ENCODE data around the gene PPL.

The PPL gene

DNA sequence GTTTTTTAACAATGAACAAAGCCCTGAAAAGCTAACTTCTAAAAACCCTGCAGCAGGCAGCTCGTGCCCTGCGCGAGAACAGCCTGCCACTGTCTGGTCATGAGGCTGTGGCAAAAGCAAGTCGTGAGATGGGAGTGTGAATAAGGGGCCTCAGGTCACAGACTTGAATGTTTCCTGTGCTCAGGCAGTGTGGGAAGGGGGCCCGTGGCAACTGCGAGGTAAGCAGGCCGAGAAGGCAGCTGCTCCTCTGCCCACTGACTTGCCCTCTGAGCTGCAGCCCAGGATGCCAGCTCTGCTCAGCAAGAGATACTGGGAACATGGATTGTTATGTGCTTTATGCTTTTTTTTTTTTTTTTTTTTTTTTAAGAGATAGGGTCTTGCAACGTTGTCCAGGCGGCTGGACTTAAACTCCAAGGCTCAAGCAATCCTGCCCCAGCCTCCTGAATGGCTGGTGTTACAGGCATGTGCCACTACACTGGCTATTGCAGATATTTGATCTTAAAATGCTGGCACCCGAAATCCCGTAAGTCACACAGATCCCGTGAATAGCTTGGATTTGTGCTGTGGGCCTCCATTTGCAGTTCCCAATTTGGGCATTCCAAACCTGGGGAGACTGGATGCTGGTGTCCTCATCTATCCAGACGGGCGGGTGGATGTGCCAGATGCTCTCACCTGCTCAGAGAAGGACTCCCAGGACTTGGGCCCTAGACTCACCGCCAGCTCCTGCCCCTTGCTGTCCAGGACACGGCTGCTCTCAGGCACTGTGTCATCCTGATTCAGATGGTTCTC is 45.7 kb downstream of the PPL start:
- in situ Hi-C loops (cut with MboI; ENCODE audit: low sequenced_read_pairs): no loop called here

DNA sequence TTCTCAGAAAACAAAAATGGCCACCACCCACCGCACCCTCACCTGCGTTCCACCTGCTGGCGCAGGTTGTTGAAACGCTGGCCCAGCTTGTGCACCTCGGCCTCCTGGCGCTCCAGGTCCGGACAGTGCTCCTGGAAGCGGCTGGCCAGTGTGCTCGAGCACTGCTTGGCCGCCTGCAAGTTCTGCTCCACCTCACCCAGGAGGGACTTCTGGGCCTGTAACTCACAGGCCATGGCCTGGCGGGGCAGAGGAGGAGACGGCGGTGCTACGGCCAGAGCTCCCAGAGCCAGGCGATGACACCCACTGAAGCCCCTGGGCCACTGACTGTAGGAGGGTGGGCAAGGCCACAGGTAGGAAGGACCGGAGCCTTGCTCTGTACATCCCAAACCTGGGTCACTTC is 46.3 kb downstream of the PPL start:
- in situ Hi-C loops (cut with MboI; ENCODE audit: low sequenced_read_pairs): no loop called here

GRCh38 chr16:4890026-4890425 is 46.9 kb downstream of the PPL start:
- in situ Hi-C loops (cut with MboI; ENCODE audit: low sequenced_read_pairs): no loop called here

GRCh38 chr16:4888428-4889135 is 48.4 kb downstream of the PPL start:
- in situ Hi-C loops (cut with MboI; ENCODE audit: low sequenced_read_pairs): no loop called here

GRCh38 chr16:4886151-4886550 is 50.8 kb downstream of the PPL start:
- in situ Hi-C loops (cut with MboI; ENCODE audit: low sequenced_read_pairs): no loop called here

DNA sequence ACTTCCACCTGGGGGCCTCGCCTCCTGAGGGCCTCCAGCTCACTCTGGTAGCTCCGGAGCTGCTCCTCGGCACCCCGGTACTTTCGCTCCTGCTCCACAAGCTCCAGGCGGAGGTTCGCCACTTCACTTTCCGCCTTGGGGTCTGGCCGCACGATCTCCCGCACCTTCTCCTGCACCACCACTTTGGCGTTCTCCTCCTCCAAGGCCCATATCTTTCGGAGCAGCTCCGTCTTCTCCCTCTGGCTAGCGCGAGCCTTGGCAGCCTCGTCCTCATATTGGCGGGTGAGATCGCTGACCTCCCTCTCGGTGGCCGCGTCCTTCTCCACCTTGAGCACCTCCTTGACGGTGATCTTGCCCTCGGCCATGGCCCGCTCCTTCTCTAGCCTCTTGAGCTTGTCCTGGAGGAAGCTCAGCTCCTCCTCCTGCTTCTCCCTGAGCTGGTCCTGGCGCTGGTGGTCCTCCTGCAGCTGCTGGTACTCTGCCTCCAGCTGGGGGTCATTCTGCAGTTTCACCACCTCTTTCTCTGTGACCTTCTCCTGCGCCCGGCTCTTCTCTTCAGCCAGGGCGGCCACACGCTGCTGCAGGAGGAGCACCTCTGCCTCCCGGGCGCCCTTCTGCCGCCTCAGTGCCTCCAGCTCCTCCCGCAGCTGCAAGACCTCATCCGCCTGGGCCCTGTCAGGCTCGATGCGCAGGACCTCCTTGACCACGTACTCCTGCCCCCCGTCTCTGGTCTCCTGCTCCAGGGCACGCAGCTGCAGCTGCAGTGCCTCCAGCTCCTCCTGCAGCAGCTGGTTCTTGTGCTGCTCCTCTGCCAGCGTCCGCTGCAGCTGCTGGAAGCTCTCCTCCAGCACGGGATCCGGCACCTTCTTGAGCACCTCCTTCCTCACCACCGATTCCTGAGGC is 51.7 kb downstream of the PPL start:
- in situ Hi-C loops (cut with MboI; ENCODE audit: low sequenced_read_pairs): no loop called here

DNA sequence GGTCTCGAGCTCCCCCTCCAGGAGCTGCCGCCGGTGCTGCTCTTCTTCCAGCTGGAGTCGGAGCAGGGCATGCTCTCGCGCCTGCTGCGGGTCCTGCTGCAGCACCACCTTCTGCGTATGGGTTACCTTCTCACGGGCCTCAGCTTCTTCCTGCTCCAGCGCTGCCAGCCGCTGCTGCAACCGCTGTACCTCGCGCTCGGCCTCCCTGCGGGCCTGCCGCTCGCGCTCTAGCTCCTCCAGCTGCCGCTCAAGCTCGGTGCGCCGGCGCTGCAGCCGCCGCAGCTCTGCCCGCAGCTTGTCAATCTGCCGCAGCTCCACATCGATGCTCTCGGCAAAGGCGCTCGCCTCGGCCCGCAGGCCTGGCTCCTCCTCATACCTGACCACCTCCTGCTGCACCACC is 52.7 kb downstream of the PPL start:
- in situ Hi-C loops (cut with MboI; ENCODE audit: low sequenced_read_pairs): no loop called here

- in situ Hi-C loops (cut with MboI; ENCODE audit: low sequenced_read_pairs): no loop called here
Observed at GRCh38 chr16:4883501-4883900, 53.4 kb downstream of the PPL start.

DNA sequence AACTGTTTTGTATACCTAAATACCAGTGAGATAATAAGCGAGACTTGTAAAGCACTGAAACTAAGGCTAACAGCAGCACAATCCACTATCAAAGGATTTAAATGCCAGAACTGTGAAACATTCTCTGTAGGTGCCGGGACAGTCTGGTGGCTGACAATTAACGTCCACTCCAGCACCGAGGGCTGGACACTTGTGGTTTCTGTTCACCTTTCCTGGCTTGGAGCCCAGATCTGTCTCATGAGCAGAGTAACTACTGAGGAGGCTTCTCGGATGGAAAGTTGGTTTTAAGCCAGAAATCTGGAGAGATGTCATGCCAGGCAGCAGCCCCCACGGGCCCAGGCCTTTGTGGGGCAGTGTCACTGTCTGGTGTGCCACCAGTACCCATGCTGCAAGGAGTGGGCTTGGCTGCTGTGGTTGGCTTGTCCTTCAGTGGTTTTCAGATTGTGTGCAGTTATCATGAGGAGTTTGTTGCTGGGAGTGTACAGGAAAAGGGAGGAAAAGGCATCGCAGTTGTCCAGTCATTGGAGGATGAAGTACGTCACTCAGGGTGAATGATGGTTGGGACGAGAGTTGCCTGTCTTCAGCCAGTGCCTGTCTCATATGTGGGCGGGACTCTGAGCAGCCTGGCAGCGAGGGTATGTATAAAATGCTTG is 54.2 kb downstream of the PPL start:
- in situ Hi-C loops (cut with MboI; ENCODE audit: low sequenced_read_pairs): no loop called here

DNA sequence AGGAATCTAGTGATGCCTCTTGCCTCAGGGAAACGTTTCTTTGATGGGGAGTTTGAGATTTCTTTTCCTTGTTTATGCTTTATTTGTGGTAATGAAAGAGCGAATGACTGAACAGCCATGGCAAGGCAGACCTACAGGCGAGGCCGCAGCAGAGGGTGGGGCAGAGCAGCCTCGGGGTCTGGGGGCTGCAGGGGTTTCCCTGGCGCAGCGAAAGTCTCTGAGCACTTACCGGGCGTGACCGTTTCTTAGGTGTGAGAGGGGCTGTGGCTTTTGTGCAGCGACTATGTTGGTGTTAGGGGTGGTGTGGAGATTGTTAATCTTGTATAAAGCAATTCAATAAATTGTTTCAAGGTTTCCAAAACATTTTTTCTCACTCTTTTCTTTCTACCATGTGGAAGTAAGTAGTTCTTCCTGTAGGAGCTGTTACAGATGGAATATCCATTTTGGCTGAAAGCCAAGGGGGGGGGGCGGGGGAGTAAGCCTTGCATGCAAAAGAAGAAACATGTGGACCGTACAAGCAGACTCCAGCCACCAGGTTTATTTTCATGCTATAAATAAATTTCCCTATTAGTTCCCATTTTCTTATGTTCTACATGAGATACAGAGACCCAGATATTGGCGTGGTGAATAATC is 54.8 kb downstream of the PPL start:
- in situ Hi-C loops (cut with MboI; ENCODE audit: low sequenced_read_pairs): no loop called here

DNA sequence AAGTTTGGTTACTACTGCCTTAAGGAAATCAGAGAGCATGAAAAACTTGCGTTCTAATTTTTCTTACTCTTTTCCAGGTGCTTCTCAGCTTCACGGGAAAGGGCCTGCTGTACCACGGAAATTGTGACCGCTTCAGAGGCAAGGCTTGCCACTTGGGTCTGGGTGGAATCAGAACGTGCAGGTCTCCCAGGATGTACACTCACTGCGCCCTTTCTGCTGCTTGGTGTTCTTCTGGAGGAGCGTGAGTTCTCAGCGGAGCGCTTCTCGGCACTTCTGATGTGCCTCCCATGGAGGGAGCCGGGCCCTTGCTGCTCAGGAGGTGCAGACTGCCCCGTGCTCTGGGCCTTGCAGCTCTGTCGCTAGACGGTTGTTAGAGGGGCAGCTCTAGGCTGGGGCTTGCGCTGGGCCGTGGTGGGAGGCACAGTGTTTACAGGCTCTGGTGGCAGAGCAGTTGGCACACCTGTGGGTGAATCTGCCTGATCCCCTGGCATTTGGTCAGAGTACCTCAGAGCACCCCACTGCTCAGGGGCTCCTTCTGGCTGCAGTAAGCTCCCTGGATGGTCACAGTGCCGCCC is 56.9 kb downstream of the PPL start:
- in situ Hi-C loops (cut with MboI; ENCODE audit: low sequenced_read_pairs): no loop called here

DNA sequence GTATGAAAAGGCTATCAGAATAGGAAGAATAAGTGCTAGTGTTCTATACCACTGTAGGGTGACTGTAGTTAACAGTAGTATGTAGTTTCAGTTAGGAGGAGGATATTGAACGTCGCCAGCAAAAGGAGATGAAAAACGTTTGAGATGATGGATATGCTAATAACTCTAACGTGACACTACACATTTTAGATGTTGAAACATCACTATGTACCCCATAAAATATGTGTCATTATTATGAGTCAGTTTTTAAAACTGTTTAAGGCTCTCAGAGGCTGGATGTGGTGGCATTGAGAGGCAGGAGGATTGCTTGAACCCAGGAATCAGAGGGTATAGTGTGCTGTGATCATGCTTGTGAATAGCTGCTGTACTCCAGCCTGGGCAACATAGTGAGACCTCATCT is 57.9 kb downstream of the PPL start:
- in situ Hi-C loops (cut with MboI; ENCODE audit: low sequenced_read_pairs): no loop called here

- in situ Hi-C loops (cut with MboI; ENCODE audit: low sequenced_read_pairs): no loop called here
Observed at GRCh38 chr16:4877380-4877685, 59.6 kb downstream of the PPL start.

DNA sequence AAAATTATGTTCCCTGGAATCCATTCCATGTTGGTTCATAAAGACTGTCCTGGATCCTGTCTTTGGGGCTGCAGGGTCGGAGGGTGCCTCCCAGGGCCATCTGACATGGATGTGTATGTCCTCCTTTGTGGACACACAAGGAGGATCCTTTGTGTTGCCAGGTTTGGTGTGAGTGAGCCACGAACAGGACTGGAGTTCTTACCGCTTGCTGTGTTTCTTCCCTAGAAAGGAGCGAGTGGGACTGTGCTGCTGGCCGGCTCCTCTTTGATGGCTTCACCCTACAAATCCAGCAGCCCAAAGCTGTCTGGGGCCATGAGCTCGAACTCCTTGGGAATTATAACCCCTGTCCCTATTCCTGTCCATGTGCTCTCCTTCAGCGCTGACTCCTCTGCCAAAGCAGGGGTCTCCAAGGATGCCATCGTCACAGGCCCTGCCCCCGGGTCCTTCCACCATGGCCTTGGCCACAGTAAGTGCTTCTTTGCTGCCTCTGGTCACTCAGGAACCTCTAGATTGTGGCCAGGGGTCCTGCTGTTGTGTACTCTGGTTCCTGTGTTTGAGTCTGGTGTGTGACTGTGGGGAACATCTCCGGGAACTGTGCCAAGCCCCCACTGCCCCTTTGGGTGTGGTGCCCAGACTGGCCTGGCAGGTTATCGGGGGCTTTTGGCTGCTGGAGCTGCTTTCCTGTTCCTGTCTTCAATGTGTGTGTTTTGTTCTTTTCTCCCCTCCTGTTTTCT is 60.1 kb downstream of the PPL start:
- in situ Hi-C loops (cut with MboI; ENCODE audit: low sequenced_read_pairs): no loop called here

- in situ Hi-C loops (cut with MboI; ENCODE audit: low sequenced_read_pairs): loop anchor here (25.0 kb wide), 1 partner anchor 213 kb away; the partner anchor contains the start of gene EEF2KMT
Observed at GRCh38 chr16:4874666-4875065, 62.3 kb downstream of the PPL start.

GRCh38 chr16:4873091-4873490 is 63.9 kb downstream of the PPL start:
- in situ Hi-C loops (cut with MboI; ENCODE audit: low sequenced_read_pairs): loop anchor here (25.0 kb wide), 1 partner anchor 214 kb away; the partner anchor contains the start of gene EEF2KMT

DNA sequence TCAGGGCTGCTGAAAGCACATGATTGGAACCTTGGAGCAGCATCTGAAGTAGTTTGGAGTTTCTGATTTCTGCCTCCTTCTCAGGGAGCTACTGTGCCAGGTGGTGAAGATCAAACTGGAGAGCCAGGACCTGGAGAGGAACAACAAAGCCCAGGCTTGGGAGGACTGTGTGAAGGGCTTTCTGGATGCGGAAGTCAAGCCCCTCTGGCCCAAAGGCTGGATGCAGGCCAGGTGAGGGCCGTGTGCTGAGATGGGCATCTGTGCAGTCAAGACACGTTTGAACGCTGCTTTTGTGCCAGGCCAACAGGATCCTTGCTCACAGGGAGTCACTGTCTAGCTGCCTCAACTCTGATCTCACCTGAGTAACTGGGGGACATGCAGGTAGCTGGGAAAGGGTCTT is 65.9 kb downstream of the PPL start:
- in situ Hi-C loops (cut with MboI; ENCODE audit: low sequenced_read_pairs): loop anchor here (25.0 kb wide), 1 partner anchor 216 kb away; the partner anchor contains the start of gene EEF2KMT

DNA sequence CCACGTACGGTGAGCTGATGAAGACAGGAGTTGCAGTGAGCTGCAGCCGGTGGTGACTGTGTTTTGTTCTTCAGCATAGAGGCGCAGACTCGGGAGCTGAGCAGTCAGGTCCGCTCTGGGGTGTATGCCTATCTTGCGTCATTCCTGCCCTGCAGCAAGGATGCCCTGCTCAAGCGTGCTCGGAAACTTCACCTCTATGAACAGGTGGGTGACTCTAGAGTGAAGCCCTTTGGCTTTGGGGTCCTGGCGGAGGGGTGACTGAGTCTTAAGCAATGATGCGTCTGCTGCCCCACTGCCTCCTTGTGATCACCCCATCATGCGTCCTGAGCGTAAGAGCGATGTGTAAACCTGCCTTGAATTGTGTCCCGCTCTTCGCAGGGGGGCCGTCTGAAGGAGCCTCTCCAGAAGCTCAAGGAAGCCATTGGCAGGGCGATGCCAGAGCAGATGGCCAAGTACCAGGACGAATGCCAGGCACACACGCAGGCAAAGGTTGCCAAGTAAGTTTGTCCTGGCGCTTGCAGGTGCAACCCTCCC is 66.7 kb downstream of the PPL start:
- in situ Hi-C loops (cut with MboI; ENCODE audit: low sequenced_read_pairs): loop anchor here (25.0 kb wide), 1 partner anchor 217 kb away; the partner anchor contains the start of gene EEF2KMT
